ENCODE data around the gene HRG. TPM values are rescaled to one million over a fixed set of nuclear protein-coding genes. Genes with fewer than 3 reads are reported as not detected.
"Not testable (repeated sequence)": the region's sequence is repeated elsewhere in the genome, so short reads cannot be mapped to it uniquely, and the experiment has no call there.

The HRG gene
- polyA plus RNA-seq, 3 donors from 2014 or later: not detected

- no peak overlapping the region for H3K27ac Mint-ChIP-seq
- H3K9me3 Mint-ChIP-seq: no peaks in the 10 kb centered on the region
- no peak overlapping the region for H3K4me3 Mint-ChIP-seq
- H3K27me3 Mint-ChIP-seq (ENCODE audit: low read depth in 3 of 3): peaks cover 0 to 5% (median 0%) of the 10 kb centered on the region in 3 donors
- H3K4me1 Mint-ChIP-seq: no peaks in the 10 kb centered on the region
- no peak for DNase-seq
- no peaks in the 10 kb centered on the region for H3K36me3 Mint-ChIP-seq
These were observed 37.1 kb upstream of the HRG start for GRCh38 chr3:186628756-186629155.

- H3K27me3 Mint-ChIP-seq (ENCODE audit: low read depth in 3 of 3): peaks cover 0 to 12% (median 2%) of the 10 kb centered on the region in 3 donors
- H3K9me3 Mint-ChIP-seq: no peaks in the 10 kb centered on the region
- no peak overlapping the region for H3K27ac Mint-ChIP-seq
- DNase-seq: no peak
- H3K4me3 Mint-ChIP-seq: no peak overlapping the region
- H3K4me1 Mint-ChIP-seq: no peaks in the 10 kb centered on the region
- H3K36me3 Mint-ChIP-seq: no peaks in the 10 kb centered on the region
These were observed 34.7 kb upstream of the HRG start for GRCh38 chr3:186630950-186631641.

GRCh38 chr3:186633481-186633880 lies 32.3 kb upstream of the HRG start:
- H3K4me3 Mint-ChIP-seq: no peak overlapping the region
- DNase-seq: no peak
- H3K9me3 Mint-ChIP-seq: no peaks in the 10 kb centered on the region
- H3K27me3 Mint-ChIP-seq (ENCODE audit: low read depth in 3 of 3): peaks cover 2 to 13% (median 5%) of the 10 kb centered on the region in 3 donors
- no peak overlapping the region for H3K27ac Mint-ChIP-seq
- no peaks in the 10 kb centered on the region for H3K4me1 Mint-ChIP-seq
- H3K36me3 Mint-ChIP-seq: no peaks in the 10 kb centered on the region

- not testable (repeated sequence) for H3K4me3 Mint-ChIP-seq, DNase-seq
These were observed 31.6 kb upstream of the HRG start for GRCh38 chr3:186634207-186634606.

DNA sequence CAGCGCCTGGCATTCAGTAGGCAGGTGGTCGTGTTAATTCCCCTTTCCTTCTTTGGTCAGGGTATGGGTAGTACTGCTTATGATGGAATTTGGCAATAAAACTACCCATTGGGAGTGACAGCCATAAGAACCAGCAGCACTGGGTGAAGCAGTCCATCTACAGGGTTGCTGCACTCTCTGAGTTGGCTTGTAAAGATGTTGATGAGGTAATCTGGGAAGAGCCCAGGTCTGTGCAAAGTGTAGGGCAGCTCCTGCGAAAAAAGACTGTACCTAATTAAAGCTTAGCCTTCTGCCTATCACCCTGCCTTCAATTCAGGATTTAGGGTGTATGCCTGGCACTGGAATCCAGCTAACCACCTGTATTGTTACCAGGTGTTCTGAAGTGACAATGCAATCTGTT lies 30.3 kb upstream of the HRG start:
- Mint-ChIP-seq H3K4me1 (no peaks in the 10 kb centered on the region), H3K27me3 (ENCODE audit: low read depth in 3 of 3) (peaks cover 2 to 17% (median 8%) of the 10 kb centered on the region in 3 donors), H3K4me3 (no peak overlapping the region), H3K27ac (no peak overlapping the region), H3K36me3 (no peaks in the 10 kb centered on the region), H3K9me3 (no peaks in the 10 kb centered on the region)
- no peak for DNase-seq

More at GRCh38 chr3:186634207-186634606, 31.6 kb upstream of the HRG start:
- H3K9me3 Mint-ChIP-seq, H3K36me3 Mint-ChIP-seq, H3K4me1 Mint-ChIP-seq, H3K27ac Mint-ChIP-seq: not testable (repeated sequence)
- peaks cover 2 to 16% (median 5%) of the 10 kb centered on the region in 3 donors for H3K27me3 Mint-ChIP-seq (ENCODE audit: low read depth in 3 of 3)

DNA sequence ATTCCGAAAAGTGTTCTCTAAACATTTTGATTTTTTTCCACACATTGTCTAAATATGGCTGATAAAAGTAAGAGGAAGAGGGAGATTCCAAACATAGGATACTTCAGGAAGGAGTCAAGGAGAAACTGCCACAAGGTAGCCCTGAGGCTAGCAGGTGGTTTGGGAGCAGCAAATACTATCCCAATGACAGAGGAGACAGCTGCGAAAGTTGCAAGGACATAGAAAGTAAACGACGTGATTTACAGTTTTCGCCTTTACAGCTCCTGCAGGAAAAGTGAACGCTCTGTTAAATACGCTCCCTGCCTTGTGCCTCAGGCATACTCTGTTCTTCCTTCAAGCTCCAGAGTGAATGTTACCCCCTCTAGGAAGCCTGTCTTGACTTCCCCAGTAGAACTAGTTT lies 29.3 kb upstream of the HRG start:
- Mint-ChIP-seq H3K27me3 (ENCODE audit: low read depth in 3 of 3) (peaks cover 2 to 15% (median 8%) of the 10 kb centered on the region in 3 donors), H3K4me1 (peaks cover 0 to 8% of the 10 kb centered on the region in 2 donors), H3K27ac (no peak overlapping the region), H3K9me3 (no peaks in the 10 kb centered on the region), H3K36me3 (no peaks in the 10 kb centered on the region), H3K4me3 (no peak overlapping the region)
- DNase-seq: no peak

DNA sequence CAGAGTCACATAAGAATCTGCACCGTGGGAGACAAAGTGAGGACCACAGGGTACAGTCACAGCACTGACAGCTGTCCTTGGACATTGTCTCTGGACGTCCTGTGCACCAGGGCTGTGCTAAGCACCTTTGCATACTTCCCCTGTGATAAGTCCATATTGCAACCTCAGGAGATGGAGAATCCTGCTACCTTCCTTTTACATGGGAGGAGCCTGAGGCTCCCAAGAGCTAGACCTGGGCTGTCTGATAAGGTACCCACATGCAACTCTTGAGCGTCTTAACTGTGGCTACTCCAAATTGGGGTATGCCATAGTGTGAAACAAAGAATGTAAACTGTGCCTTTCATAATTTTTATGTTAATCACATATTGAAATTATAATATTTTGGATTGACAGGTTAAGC lies 28.1 kb upstream of the HRG start:
- no peak overlapping the region for H3K27ac Mint-ChIP-seq

GRCh38 chr3:186638259-186638658 lies 27.6 kb upstream of the HRG start:
- Mint-ChIP-seq H3K4me3 (no peak overlapping the region), H3K27me3 (ENCODE audit: low read depth in 3 of 3) (peaks cover 8 to 16% (median 10%) of the 10 kb centered on the region in 3 donors), H3K36me3 (no peaks in the 10 kb centered on the region), H3K27ac (no peak overlapping the region), H3K9me3 (no peaks in the 10 kb centered on the region), H3K4me1 (peaks cover 0 to 22% of the 10 kb centered on the region in 2 donors)
- no peak for DNase-seq

More for the DNA sequence above, 28.1 kb upstream of the HRG start:
- Mint-ChIP-seq H3K4me3 (no peak overlapping the region), H3K36me3 (no peaks in the 10 kb centered on the region), H3K27me3 (ENCODE audit: low read depth in 3 of 3) (peaks cover 6 to 16% (median 8%) of the 10 kb centered on the region in 3 donors), H3K9me3 (no peaks in the 10 kb centered on the region), H3K4me1 (peaks cover 0 to 17% of the 10 kb centered on the region in 2 donors)
- DNase-seq: no peak

GRCh38 chr3:186639778-186640472 lies 25.9 kb upstream of the HRG start, which contains the start of gene FETUB:
TSS of gene FETUB (plus strand) at chr3:186640399. CDS start at chr3:186640461, 62 bp downstream.
- no peak for DNase-seq
- no peak within 1 kb of the TSS for H3K27ac Mint-ChIP-seq
- no peaks in the 10 kb centered on the region for H3K9me3 Mint-ChIP-seq
- peaks cover 8 to 16% (median 10%) of the 10 kb centered on the region in 3 donors for H3K27me3 Mint-ChIP-seq (ENCODE audit: low read depth in 3 of 3)
- H3K4me1 Mint-ChIP-seq: peaks cover 0 to 33% of the 10 kb centered on the region in 2 donors
- no peaks in the 10 kb centered on the region for H3K36me3 Mint-ChIP-seq
- H3K4me3 Mint-ChIP-seq: no peak within 1 kb of the TSS

GRCh38 chr3:186640473-186640818 lies 25.4 kb upstream of the HRG start:
- H3K36me3 Mint-ChIP-seq: no peaks in the 10 kb centered on the region
- H3K4me1 Mint-ChIP-seq: peaks cover 0 to 33% of the 10 kb centered on the region in 2 donors
- H3K27me3 Mint-ChIP-seq (ENCODE audit: low read depth in 3 of 3): peaks cover 8 to 15% (median 12%) of the 10 kb centered on the region in 3 donors
- no peak overlapping the region for H3K4me3 Mint-ChIP-seq
- no peak for DNase-seq
- no peak overlapping the region for H3K27ac Mint-ChIP-seq
- H3K9me3 Mint-ChIP-seq: no peaks in the 10 kb centered on the region

DNA sequence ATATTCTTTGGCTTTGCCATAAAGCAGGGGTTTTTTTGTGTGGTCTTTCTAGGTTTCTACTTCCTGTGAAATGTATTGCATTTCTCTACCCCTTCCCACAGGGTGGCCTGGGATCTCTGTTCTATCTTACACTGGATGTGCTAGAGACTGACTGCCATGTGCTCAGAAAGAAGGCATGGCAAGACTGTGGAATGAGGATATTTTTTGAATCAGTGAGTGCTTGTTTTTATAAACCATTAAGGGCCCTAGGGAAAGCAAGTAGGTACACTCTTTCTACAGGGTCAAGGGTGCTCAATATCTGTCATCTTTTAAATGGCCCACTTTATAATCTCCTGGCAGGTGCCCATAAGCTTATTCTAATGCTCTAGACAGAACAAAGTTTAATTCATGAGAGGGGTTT lies 24.9 kb upstream of the HRG start:
- no peak for DNase-seq
- H3K27ac Mint-ChIP-seq: no peak overlapping the region
- peaks cover 8 to 15% (median 10%) of the 10 kb centered on the region in 3 donors for H3K27me3 Mint-ChIP-seq (ENCODE audit: low read depth in 3 of 3)
- no peaks in the 10 kb centered on the region for H3K9me3 Mint-ChIP-seq
- H3K4me3 Mint-ChIP-seq: no peak overlapping the region
- peaks cover 0 to 33% of the 10 kb centered on the region in 2 donors for H3K4me1 Mint-ChIP-seq
- H3K36me3 Mint-ChIP-seq: no peaks in the 10 kb centered on the region

- no peak overlapping the region for H3K4me3 Mint-ChIP-seq
- no peaks in the 10 kb centered on the region for H3K36me3 Mint-ChIP-seq
- peaks cover 0 to 33% of the 10 kb centered on the region in 2 donors for H3K4me1 Mint-ChIP-seq
- no peaks in the 10 kb centered on the region for H3K9me3 Mint-ChIP-seq
- H3K27ac Mint-ChIP-seq: peak overlapping the region in 1 of 6 donors; percentile 16
- DNase-seq: no peak
- peaks cover 8 to 14% (median 9%) of the 10 kb centered on the region in 3 donors for H3K27me3 Mint-ChIP-seq (ENCODE audit: low read depth in 3 of 3)
These were observed 23.8 kb upstream of the HRG start for GRCh38 chr3:186642014-186642413.

DNA sequence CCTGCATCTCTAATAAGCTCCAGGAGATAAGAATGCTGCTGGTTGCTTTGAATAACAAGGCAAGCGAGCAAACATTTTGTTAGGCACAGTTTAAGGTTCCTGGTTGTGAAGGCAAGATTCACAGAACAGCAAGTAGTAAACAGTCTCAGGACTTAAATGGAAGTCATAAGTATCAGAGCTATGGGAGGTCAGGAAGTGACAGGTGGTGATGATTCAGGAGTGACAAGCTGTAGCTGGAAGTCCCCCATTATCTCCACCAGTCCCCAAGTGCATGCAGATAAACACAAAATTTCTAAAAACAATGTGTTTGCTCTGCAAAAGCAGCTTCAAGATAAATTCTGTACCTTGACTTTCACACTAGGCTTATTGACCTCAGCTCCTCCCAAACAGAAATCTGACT lies 22.3 kb upstream of the HRG start:
- Mint-ChIP-seq H3K4me3 (no peak overlapping the region), H3K36me3 (no peaks in the 10 kb centered on the region), H3K4me1 (peaks cover 0 to 33% of the 10 kb centered on the region in 2 donors), H3K27ac (no peak overlapping the region), H3K27me3 (ENCODE audit: low read depth in 3 of 3) (peaks cover 2 to 14% (median 7%) of the 10 kb centered on the region in 3 donors), H3K9me3 (no peaks in the 10 kb centered on the region)
- peak in 2 of 3 donors; percentile 6 to 14 for DNase-seq

GRCh38 chr3:186644683-186645082 lies 21.1 kb upstream of the HRG start:
- no peaks in the 10 kb centered on the region for H3K9me3 Mint-ChIP-seq
- no peak overlapping the region for H3K27ac Mint-ChIP-seq
- peaks cover 0 to 33% of the 10 kb centered on the region in 2 donors for H3K4me1 Mint-ChIP-seq
- H3K4me3 Mint-ChIP-seq: no peak overlapping the region
- H3K27me3 Mint-ChIP-seq (ENCODE audit: low read depth in 3 of 3): peaks cover 2 to 14% (median 8%) of the 10 kb centered on the region in 3 donors
- DNase-seq: no peak
- H3K36me3 Mint-ChIP-seq: no peaks in the 10 kb centered on the region
